KOPT-K1 (cell line): Measurements from ENCODE around the gene TIE1.

Experiments used
- H3K27ac ChIP-seq: fragments of 200-600 bp; sonication (generic); 2 replicates; pipeline ENCODE4 v1.5.1; 2016; ENCODE audit warnings: antibody characterized with exemption, mild to moderate bottlenecking, low read depth, low read length; ENCODE audit not compliant: poor library complexity, severe bottlenecking
- H3K36me3 ChIP-seq: fragments of 200-600 bp; sonication (generic); 2 replicates; pipeline ENCODE4 v1.5.1; 2017; ENCODE audit warnings: antibody characterized with exemption, mild to moderate bottlenecking, low read length, moderate library complexity; ENCODE audit not compliant: insufficient read depth
- H3K9me3 ChIP-seq: fragments of 200-600 bp; sonication (generic); 2 replicates; pipeline ENCODE4 v1.5.1; 2017; ENCODE audit warnings: antibody characterized with exemption, low read length, mild to moderate bottlenecking; ENCODE audit not compliant: insufficient read depth, poor library complexity, severe bottlenecking

TIE1 gene

GRCh38 chr1:43348343-43348808 is 47.6 kb downstream of the TIE1 start:
- Histone ChIP-seq H3K36me3 (no peaks in the 10 kb centered on the region), H3K9me3 (no peaks in the 10 kb centered on the region), H3K27ac (no peak overlapping the region)

GRCh38 chr1:43348809-43349593 is 48.2 kb downstream of the TIE1 start:
- Histone ChIP-seq H3K27ac (peak overlapping the region; percentile 57), H3K9me3 (no peaks in the 10 kb centered on the region)

GRCh38 chr1:43349594-43350306 is 49.0 kb downstream of the TIE1 start:
- H3K36me3 ChIP-seq = no peaks in the 10 kb centered on the region
- no peaks in the 10 kb centered on the region for H3K9me3 ChIP-seq
- peak overlapping the region; percentile 57 for H3K27ac ChIP-seq

More at GRCh38 chr1:43348809-43349593, 48.2 kb downstream of the TIE1 start:
- no peaks in the 10 kb centered on the region for H3K36me3 ChIP-seq

- Histone ChIP-seq H3K27ac (no peak overlapping the region), H3K9me3 (no peaks in the 10 kb centered on the region), H3K36me3 (no peaks in the 10 kb centered on the region)
These were observed 50.2 kb downstream of the TIE1 start for GRCh38 chr1:43350976-43351375.

- H3K9me3 ChIP-seq = no peaks in the 10 kb centered on the region
- H3K27ac ChIP-seq = no peak overlapping the region
- H3K36me3 ChIP-seq = no peaks in the 10 kb centered on the region
These were observed 50.9 kb downstream of the TIE1 start for GRCh38 chr1:43351421-43352350.

GRCh38 chr1:43352351-43352705 is 51.5 kb downstream of the TIE1 start:
- H3K9me3 ChIP-seq = no peaks in the 10 kb centered on the region
- H3K27ac ChIP-seq = no peak overlapping the region
- no peaks in the 10 kb centered on the region for H3K36me3 ChIP-seq

- Histone ChIP-seq H3K36me3 (no peaks in the 10 kb centered on the region), H3K9me3 (no peaks in the 10 kb centered on the region), H3K27ac (no peak overlapping the region)
These were observed 52.1 kb downstream of the TIE1 start for GRCh38 chr1:43352881-43353280.

GRCh38 chr1:43354471-43354870 is 53.7 kb downstream of the TIE1 start:
- no peak overlapping the region for H3K27ac ChIP-seq
- no peaks in the 10 kb centered on the region for H3K9me3 ChIP-seq
- peaks cover under 1% of the 10 kb centered on the region; the same call in 1 of the 2 replicates for H3K36me3 ChIP-seq

GRCh38 chr1:43354936-43355335 is 54.2 kb downstream of the TIE1 start:
- Histone ChIP-seq H3K36me3 (peaks cover 5% of the 10 kb centered on the region), H3K9me3 (no peaks in the 10 kb centered on the region), H3K27ac (no peak overlapping the region)

- peaks cover 28% of the 10 kb centered on the region for H3K36me3 ChIP-seq
- H3K9me3 ChIP-seq = no peaks in the 10 kb centered on the region
- no peak overlapping the region for H3K27ac ChIP-seq
These were observed 56.5 kb downstream of the TIE1 start for GRCh38 chr1:43357251-43357650.

GRCh38 chr1:43358121-43358745 is 57.5 kb downstream of the TIE1 start:
- Histone ChIP-seq H3K27ac (peak overlapping the region; percentile 85), H3K36me3 (peaks cover 38% of the 10 kb centered on the region), H3K9me3 (no peaks in the 10 kb centered on the region)

- Histone ChIP-seq H3K27ac (peak within 1 kb of the TSS; percentile 85), H3K9me3 (no peaks in the 10 kb centered on the region), H3K36me3 (peaks cover 46% of the 10 kb centered on the region)
These were observed 58.2 kb downstream of the TIE1 start, which contains the start of gene CDC20 for GRCh38 chr1:43358746-43359693. TSS of gene CDC20 (plus strand) at chr1:43358981. CDS start at chr1:43359216, 235 bp downstream.

GRCh38 chr1:43359696-43360095 is 58.9 kb downstream of the TIE1 start:
- Histone ChIP-seq H3K9me3 (no peaks in the 10 kb centered on the region), H3K27ac (peak overlapping the region; percentile 85), H3K36me3 (peaks cover 52% of the 10 kb centered on the region)
